Parathyroid adenoma (tissue), 2 donors: ENCODE data around the gene BPIFB6.

Source experiments
- H2AFZ ChIP-seq: fragments of 300-600 bp; sonication (generic); one replicate; pipeline ENCODE4 v1.7.0; 2017; ENCODE audit warnings: antibody characterized with exemption, mild to moderate bottlenecking
- H3K27ac ChIP-seq: fragments of 300-600 bp; sonication (generic); one replicate; pipeline ENCODE4 v1.7.0; 2017
- H3K27me3 ChIP-seq: fragments of 300-600 bp; sonication (generic); one replicate; pipeline ENCODE4 v1.7.0; 2017; ENCODE audit warnings: low read length; ENCODE audit not compliant: control insufficient read depth, insufficient read depth
- H3K36me3 ChIP-seq: fragments of 300-600 bp; sonication (generic); one replicate; pipeline ENCODE4 v1.7.0; 2017; ENCODE audit warnings: low read length; ENCODE audit not compliant: control insufficient read depth, insufficient read depth
- H3K4me1 ChIP-seq: fragments of 300-600 bp; sonication (generic); one replicate; pipeline ENCODE4 v1.7.0; 2017; ENCODE audit warnings: control low read depth
- H3K4me2 ChIP-seq: fragments of 300-600 bp; sonication (generic); one replicate; pipeline ENCODE4 v1.7.0; 2017; ENCODE audit warnings: low read length
- H3K4me3 ChIP-seq: fragments of 300-600 bp; sonication (generic); one replicate; pipeline ENCODE4 v1.7.0; 2017; ENCODE audit warnings: low read depth, low read length
- H3K79me2 ChIP-seq: fragments of 300-600 bp; sonication (generic); one replicate; pipeline ENCODE4 v1.7.0; 2017; ENCODE audit warnings: control low read depth
- H3K9ac ChIP-seq: fragments of 300-600 bp; sonication (generic); one replicate; pipeline ENCODE4 v1.7.0; 2017; ENCODE audit warnings: mild to moderate bottlenecking
- H3K9me3 ChIP-seq: fragments of 300-600 bp; sonication (generic); one replicate; pipeline ENCODE4 v1.7.0; 2017; ENCODE audit warnings: low read length; ENCODE audit not compliant: control insufficient read depth
- CTCF ChIP-seq: fragments of 300-600 bp; sonication (generic); IDR thresholded peaks from one replicate; pipeline ENCODE4 v1.7.0; 2017; ENCODE audit warnings: antibody characterized with exemption, mild to moderate bottlenecking
- donor health status: primary hyperparathyroidism.

BPIFB6 gene

GRCh38 chr20:33053291-33054106 is 22.1 kb downstream of the BPIFB6 start, which contains the start of gene BPIFB3:
TSS of gene BPIFB3 (plus strand) at chr20:33053903. CDS start at chr20:33055436, 1,533 bp downstream.
- no peak for TF ChIP-seq CTCF
- H3K79me2 ChIP-seq: no peaks in the 10 kb centered on the region
- no peak within 1 kb of the TSS for H3K4me2 ChIP-seq
- H3K27me3 ChIP-seq: no peaks in the 10 kb centered on the region
- no peak within 1 kb of the TSS for H2AFZ ChIP-seq
- H3K9ac ChIP-seq: no peak within 1 kb of the TSS
- H3K9me3 ChIP-seq: no peaks in the 10 kb centered on the region
- H3K4me1 ChIP-seq: no peaks in the 10 kb centered on the region
- H3K4me3 ChIP-seq: no peak within 1 kb of the TSS
- H3K27ac ChIP-seq: no peak within 1 kb of the TSS
- no peaks in the 10 kb centered on the region for H3K36me3 ChIP-seq

GRCh38 chr20:33054381-33054780 is 22.9 kb downstream of the BPIFB6 start:
- Histone ChIP-seq H3K4me1 (no peaks in the 10 kb centered on the region), H3K9ac (no peak overlapping the region), H3K36me3 (no peaks in the 10 kb centered on the region), H3K27me3 (no peaks in the 10 kb centered on the region), H3K79me2 (no peaks in the 10 kb centered on the region), H2AFZ (no peak overlapping the region), H3K4me2 (no peak overlapping the region), H3K27ac (no peak overlapping the region), H3K9me3 (no peaks in the 10 kb centered on the region), H3K4me3 (no peak overlapping the region)
- TF ChIP-seq CTCF: no peak

GRCh38 chr20:33054791-33055190 is 23.3 kb downstream of the BPIFB6 start:
- H3K4me3 ChIP-seq: no peak overlapping the region
- no peaks in the 10 kb centered on the region for H3K36me3 ChIP-seq
- no peak overlapping the region for H2AFZ ChIP-seq
- no peaks in the 10 kb centered on the region for H3K4me1 ChIP-seq
- H3K4me2 ChIP-seq: no peak overlapping the region
- no peak overlapping the region for H3K9ac ChIP-seq
- no peaks in the 10 kb centered on the region for H3K27me3 ChIP-seq
- no peaks in the 10 kb centered on the region for H3K9me3 ChIP-seq
- no peak for TF ChIP-seq CTCF
- no peak overlapping the region for H3K27ac ChIP-seq
- H3K79me2 ChIP-seq: no peaks in the 10 kb centered on the region

GRCh38 chr20:33059136-33059535 is 27.7 kb downstream of the BPIFB6 start:
- Histone ChIP-seq H3K27ac (no peak overlapping the region), H3K4me2 (no peak overlapping the region), H3K36me3 (no peaks in the 10 kb centered on the region), H3K79me2 (no peaks in the 10 kb centered on the region), H3K4me1 (no peaks in the 10 kb centered on the region), H2AFZ (no peak overlapping the region), H3K9me3 (no peaks in the 10 kb centered on the region), H3K9ac (no peak overlapping the region), H3K27me3 (no peaks in the 10 kb centered on the region), H3K4me3 (no peak overlapping the region)
- TF ChIP-seq CTCF: no peak
